GM19025 (cell line): Measurements from ENCODE around the gene C3orf85.

Experiments used
- ATAC-seq: cut with Tn5 transposase; IDR thresholded peaks from one replicate; pipeline ENCODE4 v1.9.1; 2021; ENCODE audit warnings: mild to moderate bottlenecking, low read depth, moderate library complexity; ENCODE audit not compliant: unreplicated experiment

C3orf85 gene

DNA sequence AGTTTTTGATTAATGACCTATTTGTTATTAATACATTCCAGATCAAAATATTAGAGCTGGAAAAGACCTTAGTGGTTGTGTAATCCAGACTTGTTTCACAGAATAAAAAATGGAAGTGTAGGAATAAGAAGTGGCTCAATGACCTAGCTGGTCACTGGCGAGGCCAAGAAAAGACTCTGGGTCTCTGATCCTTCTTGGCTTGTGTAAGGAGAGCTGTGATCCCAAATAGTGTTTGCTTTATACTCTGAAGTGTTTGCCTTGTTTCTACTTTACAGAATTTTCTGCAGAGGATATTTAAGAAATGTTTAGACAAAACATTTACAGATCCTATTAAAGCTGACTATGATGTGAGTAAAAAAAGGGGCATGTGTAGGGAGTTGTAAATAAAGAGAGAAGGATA lies 7.1 kb downstream of the C3orf85 start:
- ATAC-seq: no peak

DNA sequence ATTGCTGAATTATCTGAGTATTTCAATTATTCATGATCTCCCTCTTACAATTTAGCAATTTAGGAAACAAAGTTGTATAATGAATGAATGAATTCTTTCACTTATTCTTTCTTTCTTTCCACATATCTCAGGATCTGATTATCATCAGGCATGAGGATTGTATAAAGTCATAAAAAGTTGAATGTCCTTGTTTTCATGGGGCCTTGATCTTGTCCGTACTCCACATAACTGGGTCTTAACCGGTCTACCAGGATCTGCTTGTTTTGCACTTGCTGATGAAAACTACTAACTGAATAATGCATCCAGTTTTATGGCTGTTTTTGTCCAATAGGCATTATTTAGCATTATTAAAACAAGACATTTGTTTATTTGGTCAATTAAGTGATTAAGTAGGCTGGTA lies 12.6 kb downstream of the C3orf85 start:
- ATAC-seq: no peak

DNA sequence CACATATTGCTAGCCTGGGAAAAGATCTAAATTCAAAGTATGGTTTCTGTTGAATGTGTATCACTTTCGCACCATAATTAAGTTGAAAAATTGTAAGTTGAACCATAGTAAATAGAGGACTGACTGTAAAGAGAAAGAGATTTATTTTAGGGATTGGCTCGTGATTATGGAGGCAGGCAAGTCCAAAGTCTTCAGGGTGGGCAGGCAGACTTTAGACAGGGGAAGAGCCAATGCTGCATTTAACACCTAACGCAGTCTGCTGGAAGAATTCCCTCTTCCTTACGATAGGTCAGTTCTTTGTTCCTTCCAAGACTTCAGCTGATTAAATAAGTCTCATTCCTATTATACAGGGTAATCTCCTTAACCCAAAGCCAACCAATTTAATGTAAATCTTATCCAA lies 15.8 kb downstream of the C3orf85 start:
- ATAC-seq: no peak

DNA sequence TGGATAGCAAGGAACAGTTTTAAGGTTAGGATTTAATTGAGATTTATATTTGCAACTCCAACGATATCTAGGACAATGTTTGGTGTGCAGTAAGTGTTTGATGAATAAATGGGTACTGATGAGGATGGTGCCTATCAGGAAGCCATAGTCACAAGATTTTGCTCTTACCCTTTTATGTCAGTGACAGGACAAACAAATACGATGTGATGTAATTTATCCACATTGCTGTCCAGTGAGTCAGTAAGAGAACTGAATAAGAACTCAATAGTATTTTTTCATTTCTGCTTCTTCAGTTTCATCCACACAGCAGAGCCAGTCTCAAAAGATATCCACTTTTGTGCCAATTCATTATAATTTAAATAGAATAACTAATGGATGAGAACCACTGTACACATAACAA lies 18.5 kb downstream of the C3orf85 start:
- no peak for ATAC-seq

DNA sequence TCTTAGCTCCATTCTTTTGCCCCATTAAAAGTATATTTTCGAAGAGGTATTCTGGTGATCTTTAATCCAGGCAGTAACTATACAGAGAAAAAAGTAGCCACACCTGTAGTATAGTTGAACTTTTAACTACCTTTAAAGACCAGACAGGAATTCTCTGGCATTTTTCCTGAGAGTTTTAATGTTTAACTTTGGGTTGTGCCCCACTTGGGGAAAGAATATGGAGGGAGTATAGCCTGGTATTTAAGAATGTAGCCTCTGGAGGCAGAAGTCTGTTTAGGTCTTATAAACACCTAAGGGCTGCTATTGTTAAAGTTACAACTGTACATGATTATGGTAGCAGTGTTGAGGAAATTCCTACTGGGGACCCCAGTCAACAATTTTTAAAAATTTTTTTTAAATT lies 19.3 kb downstream of the C3orf85 start:
- ATAC-seq: no peak

DNA sequence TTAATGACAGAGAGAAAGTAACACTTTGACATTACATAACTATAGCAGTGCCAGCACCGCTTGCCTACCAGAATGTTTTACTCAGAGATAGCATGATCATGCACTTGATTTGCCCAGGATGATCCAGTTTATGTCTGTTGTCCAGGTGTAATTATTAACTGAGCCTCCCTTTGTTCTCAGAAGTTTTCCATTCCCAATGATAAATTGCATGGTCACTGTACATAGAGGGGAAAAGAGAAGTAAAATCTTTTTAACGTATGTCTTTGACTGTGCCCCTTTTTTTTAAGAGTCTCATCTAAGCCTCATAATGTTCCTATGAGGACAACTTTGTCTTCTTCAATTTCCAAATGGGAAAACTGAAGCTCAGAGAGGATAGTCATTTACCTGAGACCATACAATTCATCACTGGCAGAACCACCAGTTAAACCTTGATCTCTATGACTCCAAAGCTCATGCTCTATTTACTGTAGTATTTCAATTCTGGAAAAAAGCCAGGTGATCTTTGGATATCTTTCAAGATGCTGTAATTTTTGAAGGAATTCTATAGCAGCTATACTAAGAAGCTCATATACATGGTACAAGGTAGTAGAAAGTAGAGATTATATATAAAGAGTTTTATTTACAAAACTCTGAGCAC lies 25.1 kb downstream of the C3orf85 start:
- no peak for ATAC-seq

DNA sequence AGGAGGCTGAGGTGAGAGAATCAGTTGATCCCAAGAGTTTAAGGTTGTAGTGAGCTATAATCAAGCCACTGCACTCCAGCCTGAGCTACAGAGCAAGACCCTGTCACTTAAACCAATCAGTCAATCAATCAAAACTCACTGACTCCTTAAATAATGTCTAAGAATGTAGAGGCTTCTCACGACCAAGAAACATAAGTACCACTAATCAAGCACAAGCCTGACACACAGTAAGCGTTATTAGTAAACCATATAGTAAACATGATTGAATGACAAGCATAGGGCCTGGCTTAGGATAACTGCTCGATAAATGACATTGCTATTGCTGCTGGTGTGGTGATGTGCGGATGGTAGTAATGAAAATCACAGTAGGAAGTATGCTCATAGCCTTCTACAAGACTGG lies 29.4 kb downstream of the C3orf85 start:
- no peak for ATAC-seq

DNA sequence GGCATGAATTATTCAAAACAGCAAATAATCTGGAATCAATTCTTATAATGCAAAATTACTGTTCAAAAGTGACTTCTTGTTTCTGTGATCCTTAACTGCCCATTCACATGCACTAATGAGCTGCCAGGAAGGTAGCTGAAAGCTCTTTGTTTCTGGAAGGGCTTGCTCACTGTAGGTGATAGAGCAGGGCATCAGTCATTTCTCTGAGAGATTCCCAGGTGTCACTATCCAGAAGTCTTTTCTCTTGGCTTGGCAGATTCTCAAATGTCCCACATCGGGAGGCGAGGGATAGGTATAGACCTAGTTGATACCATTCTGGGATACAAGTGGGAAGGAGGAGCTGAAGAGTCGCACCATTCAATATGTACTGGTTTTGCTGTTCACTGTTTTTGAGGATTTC lies 35.0 kb downstream of the C3orf85 start:
- no peak for ATAC-seq

DNA sequence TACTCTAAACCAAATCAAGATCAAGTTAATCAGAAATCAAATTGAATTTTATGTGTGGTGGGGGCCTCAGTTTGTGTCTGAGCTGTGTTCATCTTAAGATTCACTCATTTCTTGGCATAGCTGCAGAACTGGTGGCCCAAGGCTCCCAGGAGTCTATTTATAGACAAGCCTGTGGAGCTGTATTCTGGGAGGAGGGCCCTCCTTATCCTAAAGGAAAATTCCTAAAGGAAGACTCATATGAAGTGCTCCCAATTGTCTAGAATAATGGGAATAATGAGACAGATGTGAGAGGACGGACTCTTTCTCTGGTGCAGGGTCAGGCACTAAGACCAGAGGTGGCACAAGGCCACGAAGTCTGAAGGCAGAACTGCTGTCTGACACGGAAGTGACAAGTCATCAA lies 38.9 kb downstream of the C3orf85 start:
- ATAC-seq: no peak

DNA sequence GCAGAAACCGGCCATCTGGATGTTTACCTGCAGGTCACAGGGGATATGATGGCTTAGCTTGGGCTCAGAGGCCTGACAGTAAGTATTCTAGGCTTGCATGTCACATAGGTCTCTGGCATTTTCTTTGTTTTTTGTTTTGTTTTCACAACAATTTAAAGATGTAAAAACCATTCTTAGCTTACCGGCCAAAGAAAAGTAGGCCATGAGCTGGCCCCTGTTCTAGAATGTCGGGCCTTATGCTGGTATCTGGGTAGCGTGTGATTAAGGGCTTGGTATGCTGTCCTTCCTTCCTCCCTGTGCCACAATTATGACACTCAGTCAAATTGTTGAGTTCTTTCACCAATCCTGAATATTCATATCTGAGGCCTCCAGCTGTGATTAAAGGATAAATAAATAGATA lies 40.2 kb downstream of the C3orf85 start:
- no peak for ATAC-seq

DNA sequence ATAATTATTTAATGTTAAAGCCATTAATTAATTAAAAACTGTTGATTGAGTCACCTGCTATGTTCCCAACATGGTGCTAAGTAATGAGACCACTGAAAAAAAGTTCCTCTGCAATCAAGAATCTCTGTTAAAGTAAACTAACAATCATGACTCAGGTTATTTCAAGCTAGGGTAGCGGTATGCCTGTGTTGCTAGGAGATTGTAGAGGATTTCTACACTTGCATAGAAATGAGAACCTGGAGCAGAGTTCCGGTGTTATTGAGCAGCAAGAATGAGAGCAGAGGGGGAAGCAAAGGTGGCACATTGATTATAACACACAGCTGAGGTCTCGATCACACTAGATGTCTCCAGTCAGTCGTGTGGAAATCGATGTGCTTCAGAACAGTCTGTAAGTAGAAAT lies 41.4 kb downstream of the C3orf85 start:
- ATAC-seq: no peak

DNA sequence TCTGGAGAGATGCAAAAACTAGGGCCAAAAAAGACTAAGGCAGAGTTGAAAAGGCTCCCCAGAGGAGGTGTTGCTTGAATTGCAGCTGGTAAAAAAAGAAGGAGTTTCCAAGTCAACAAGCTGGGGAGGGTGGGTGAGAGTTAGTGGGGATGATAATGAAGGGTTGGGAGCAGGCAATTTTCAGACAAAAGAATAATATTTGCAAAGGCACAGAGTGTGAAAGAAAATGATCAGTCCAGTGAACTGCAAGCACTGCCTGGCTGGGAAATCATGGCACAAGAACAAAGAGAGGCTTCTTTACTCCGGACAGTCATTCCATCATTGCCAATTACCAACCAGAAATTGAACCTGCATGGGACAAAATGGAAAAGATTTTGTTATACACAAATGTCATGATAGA lies 42.2 kb downstream of the C3orf85 start:
- no peak for ATAC-seq

DNA sequence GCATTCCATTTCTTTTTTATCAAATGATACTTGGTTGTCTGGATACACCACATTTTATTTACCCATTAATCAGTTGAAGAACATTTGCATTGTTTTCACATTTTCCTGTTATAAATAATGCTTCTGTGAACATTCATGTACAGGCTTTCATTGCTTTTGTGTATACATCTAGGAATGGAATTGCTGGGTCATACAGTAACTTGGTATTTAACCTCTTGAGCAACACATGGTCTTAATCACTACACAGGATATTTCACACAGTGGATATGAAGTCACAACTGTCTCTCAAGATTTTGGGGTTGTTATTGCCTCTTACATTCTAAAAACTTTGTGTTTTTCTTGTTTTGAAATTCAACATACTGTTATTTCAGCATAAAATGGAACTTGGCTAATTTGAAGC lies 48.2 kb downstream of the C3orf85 start:
- ATAC-seq: no peak

DNA sequence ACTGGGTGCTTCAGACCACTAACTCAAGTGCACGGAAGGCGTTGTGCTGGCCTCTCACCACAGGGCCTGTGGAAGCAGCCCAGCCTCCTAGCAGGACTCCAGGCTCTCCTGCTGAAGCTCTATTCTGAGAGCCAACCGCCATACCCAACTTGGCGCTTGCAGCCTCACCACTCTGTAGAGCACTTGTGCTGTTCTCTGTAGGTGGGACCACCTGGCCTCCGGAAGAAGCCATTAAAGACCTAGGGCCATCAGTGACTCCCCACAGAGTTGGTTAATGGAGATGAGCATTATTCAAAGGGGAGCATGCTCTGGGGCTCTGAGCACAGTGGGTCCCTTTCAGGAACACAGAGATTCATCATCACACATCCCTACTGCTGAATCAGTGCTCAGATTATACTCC lies 50.9 kb downstream of the C3orf85 start:
- no peak for ATAC-seq

DNA sequence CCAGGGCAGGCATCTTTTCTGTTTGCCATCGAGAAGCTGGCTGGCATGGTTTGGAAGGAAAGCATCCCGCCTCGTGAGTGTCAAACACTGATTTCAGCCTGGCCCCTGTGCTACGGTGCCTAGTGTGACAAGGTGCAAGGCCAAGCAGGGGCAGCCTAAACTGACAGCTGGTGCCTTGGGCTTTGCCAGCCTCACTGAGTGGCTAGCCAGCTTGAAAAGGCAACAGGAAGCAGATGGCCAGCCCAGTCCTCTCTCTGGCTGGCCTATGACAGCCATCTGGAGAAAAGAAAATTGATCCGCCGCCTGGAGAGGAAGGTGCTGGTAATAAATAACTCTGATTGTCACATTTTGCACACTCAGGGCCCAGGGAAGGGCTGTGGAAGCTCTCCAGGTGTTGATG lies 52.2 kb downstream of the C3orf85 start:
- ATAC-seq: no peak

DNA sequence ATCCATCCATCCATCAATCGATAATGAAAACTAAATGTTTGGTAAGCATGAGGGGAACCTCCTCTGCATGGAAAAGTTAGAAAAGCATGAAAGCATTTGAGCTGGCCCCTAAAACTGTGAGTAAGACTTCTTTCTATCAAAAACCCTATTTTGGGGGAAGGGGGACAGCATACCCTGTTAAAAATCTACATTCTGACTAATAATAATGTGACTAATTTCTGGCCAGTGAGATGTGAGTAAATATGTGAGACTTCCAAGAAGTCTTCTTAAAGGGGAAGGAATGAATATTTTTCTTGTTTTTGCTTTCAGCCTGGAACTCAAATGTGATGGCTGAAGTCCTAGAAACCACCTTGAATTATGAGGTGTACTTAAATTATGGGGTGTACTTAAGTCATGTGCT lies 54.9 kb downstream of the C3orf85 start:
- no peak for ATAC-seq

DNA sequence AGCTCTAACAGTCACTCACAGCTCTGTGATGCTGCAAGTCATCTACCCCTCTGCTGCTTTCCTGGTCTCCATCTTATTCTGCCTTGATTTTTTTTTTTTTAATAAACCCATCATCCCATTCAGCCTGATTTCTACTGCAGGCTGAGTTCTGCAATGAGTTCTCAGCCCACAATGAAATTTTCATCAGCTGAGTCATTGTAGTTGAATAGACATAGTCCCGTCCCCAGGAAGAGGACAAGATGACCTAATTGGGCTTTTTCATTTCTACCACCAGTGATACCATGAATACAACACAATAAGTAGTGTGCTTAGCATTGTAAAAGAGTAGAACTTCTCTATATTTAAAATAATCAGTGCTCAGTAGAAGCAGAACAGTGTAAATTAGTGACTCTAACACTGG lies 59.3 kb downstream of the C3orf85 start:
- no peak for ATAC-seq
